Measurements from ENCODE around the gene TOMM6. TPM values are rescaled to one million over a fixed set of nuclear protein-coding genes. Genes with fewer than 3 reads are reported as not detected.

Gene TOMM6
- total RNA-seq (2014; rRNA removed): 142 and 162 TPM in 2 replicates
- Bru-seq, nascent RNA: percentile 98 among the genes with signal in this experiment
- BruChase-seq, experiment 1, labeled RNA remaining after a 6-hour chase: percentile 100 among the genes with signal in this experiment
- percentile 98 among the genes with signal in this experiment for BruChase-seq, experiment 2, labeled RNA remaining after a 2-hour chase
- long read RNA-seq, transcript TOMM6-201 (3 exons, 595 nt): major isoform, 48 of 70 reads
- long read RNA-seq, transcript TOMM6-202 (3 exons, 637 nt): minor isoform, 15 of 70 reads
- long read RNA-seq, partial matches to known transcripts: 0 of 70 reads
- long read RNA-seq, other reads (novel, unspliced or antisense): 7 of 70 reads

DNA sequence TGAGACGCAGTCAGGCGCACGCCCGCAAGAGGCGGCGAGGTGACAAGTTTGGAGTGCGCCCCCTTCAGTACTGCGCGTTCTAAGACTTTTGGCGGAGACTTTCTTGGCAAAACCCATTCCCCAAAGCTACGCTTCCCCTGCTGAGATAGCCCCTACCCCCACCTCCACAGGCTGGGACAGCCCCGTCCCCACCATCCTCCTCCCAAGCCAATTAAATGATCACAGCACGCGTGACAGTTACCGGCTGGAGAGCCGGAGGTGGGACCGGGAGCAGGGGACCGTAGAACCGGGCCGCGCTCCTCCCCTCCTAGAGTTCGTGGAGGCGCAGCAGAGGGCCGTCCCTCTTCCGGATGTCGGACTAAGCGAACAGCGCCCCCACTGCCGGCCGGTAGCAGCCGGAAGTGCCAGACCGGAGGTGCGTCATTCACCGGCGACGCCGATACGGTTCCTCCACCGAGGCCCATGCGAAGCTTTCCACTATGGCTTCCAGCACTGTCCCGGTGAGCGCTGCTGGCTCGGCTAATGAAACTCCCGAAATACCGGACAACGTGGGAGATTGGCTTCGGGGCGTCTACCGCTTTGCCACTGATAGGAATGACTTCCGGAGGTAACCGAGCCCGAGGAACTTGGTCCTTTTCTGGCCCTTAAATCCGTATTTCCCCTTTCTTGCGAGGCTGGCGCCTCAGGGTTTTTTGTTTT lies at the start of gene TOMM6:
TOMM6 (plus strand) TSS at position 476 of the 699 bp plus-strand sequence; CDS start at position 480, 4 bp downstream.
- H3K9me3 ChIP-seq (ENCODE audit: low read length): no peaks in the 10 kb centered on the region
- H3K79me2 ChIP-seq (ENCODE audit: low read length): peaks cover 21% of the 10 kb centered on the region
- H3K4me1 ChIP-seq (ENCODE audit: insufficient read depth, low read length): peaks cover 17% of the 10 kb centered on the region
- no peaks in the 10 kb centered on the region for H3F3A ChIP-seq (ENCODE audit: low read length, unreplicated experiment)
- intact Hi-C loops (cut with micrococcal nuclease): loop anchor here (1.0 to 10.0 kb wide), 5 partner anchors 53 to 437 kb away; partner anchors contain the start of genes BYSL, MED20 and TFEB
- no TSS peak for BruUV-seq (replicated peaks)
- ATAC-seq (peak; percentile 77), DNase-seq (peak; percentile 96)
- H3K27ac ChIP-seq (ENCODE audit: low read length): peak within 1 kb of the TSS; percentile 69
- peak within 1 kb of the TSS; percentile 90 for H2AFZ ChIP-seq (ENCODE audit: low read length)
- no peaks in the 10 kb centered on the region for H3K27me3 ChIP-seq (ENCODE audit: low read length)
- peak within 1 kb of the TSS; percentile 94 for H3K4me2 ChIP-seq (ENCODE audit: low read length)
- peak within 1 kb of the TSS; percentile 89 for H3K4me3 ChIP-seq (ENCODE audit: low read length)
- ChIA-PET CTCF (interaction anchor here (0.6 to 1.2 kb wide), 5 partner anchors 53 to 258 kb away, joined by 3 to 7 read pairs (median 6); partner anchors contain the start of genes BYSL and MED20), POLR2A (ENCODE audit: unreplicated experiment) (interaction anchor here (1.1 kb wide), 1 partner anchor 134 kb away, joined by 10 read pairs; the partner anchor contains the start of genes BYSL and MED20)
- no peaks in the 10 kb centered on the region for H4K20me1 ChIP-seq (ENCODE audit: low read length)
- peak within 1 kb of the TSS; percentile 96 for H3K9ac ChIP-seq (ENCODE audit: low read length)
- no peaks in the 10 kb centered on the region for H3K9me2 ChIP-seq (replicated peaks; ENCODE audit: low read length)
- TF ChIP-seq, protein P1, sequence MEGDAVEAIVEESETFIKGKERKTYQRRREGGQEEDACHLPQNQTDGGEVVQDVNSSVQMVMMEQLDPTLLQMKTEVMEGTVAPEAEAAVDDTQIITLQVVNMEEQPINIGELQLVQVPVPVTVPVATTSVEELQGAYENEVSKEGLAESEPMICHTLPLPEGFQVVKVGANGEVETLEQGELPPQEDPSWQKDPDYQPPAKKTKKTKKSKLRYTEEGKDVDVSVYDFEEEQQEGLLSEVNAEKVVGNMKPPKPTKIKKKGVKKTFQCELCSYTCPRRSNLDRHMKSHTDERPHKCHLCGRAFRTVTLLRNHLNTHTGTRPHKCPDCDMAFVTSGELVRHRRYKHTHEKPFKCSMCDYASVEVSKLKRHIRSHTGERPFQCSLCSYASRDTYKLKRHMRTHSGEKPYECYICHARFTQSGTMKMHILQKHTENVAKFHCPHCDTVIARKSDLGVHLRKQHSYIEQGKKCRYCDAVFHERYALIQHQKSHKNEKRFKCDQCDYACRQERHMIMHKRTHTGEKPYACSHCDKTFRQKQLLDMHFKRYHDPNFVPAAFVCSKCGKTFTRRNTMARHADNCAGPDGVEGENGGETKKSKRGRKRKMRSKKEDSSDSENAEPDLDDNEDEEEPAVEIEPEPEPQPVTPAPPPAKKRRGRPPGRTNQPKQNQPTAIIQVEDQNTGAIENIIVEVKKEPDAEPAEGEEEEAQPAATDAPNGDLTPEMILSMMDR (conservative IDR thresholded peaks at IDR 0.05; ENCODE audit: low read depth, low read length): peak; percentile 75
- TF ChIP-seq EZH2 (IDR thresholded peaks at IDR 0.05; ENCODE audit: low read length, unreplicated experiment): no peak
- peaks cover 30% of the 10 kb centered on the region for H3K36me3 ChIP-seq (ENCODE audit: low read depth, low read length)

DNA sequence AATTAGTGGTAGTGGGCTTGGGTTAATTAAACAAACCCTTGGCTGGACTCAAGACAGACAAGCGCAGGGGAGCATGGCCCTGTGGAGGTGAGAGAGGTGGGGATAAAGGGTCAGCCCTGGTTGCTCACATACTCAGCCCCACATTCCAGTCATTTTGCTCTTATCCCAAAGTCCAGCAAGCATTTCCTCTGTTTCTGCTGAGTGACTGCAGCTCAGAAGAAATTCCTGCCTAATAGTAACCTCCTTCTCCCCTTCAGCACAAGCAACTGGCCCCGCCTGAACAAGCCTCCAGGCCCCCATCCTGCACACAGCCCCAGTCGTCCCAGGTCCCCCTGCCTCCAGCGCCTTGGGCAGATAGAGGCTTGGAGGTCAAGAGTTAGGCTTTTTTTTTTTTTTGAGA lies 48.5 kb upstream of the TOMM6 start:
- ATAC-seq (no peak), DNase-seq (no peak)
- ChIA-PET POLR2A (ENCODE audit: unreplicated experiment) (no interaction called here), CTCF (no interaction called here)
- no peak overlapping the region for H3K27ac ChIP-seq (ENCODE audit: low read length)
- H3K9me3 ChIP-seq (ENCODE audit: low read length): no peaks in the 10 kb centered on the region
- TF ChIP-seq EZH2phosphoT487 (IDR thresholded peaks at IDR 0.05; ENCODE audit: borderline replicate concordance, low read length) (no peak), EZH2 (IDR thresholded peaks at IDR 0.05; ENCODE audit: low read length, unreplicated experiment) (no peak)
- TF ChIP-seq, protein P1 (conservative IDR thresholded peaks at IDR 0.05; ENCODE audit: low read depth, low read length): no peak
- no TSS peak for BruUV-seq (replicated peaks)
- no peak overlapping the region for H3K4me2 ChIP-seq (ENCODE audit: low read length)
- intact Hi-C loops (cut with micrococcal nuclease): no loop called here
- H3K36me3 ChIP-seq (ENCODE audit: low read depth, low read length): no peaks in the 10 kb centered on the region
- no peaks in the 10 kb centered on the region for H3K9me2 ChIP-seq (replicated peaks; ENCODE audit: low read length)
- H3K79me2 ChIP-seq (ENCODE audit: low read length): no peaks in the 10 kb centered on the region
- H4K20me1 ChIP-seq (ENCODE audit: low read length): no peaks in the 10 kb centered on the region
- H3K4me3 ChIP-seq (ENCODE audit: low read length): no peak overlapping the region
- peaks cover 20% of the 10 kb centered on the region for H3K4me1 ChIP-seq (ENCODE audit: insufficient read depth, low read length)
- no peaks in the 10 kb centered on the region for H3K27me3 ChIP-seq (ENCODE audit: low read length)
- H2AFZ ChIP-seq (ENCODE audit: low read length): no peak overlapping the region
- H3K9ac ChIP-seq (ENCODE audit: low read length): no peak overlapping the region
- no peaks in the 10 kb centered on the region for H3F3A ChIP-seq (ENCODE audit: low read length, unreplicated experiment)
